Skeletal muscle tissue (tissue), 4 donors: Measurements from ENCODE around the gene DHFR2. TPM values are rescaled to one million over a fixed set of nuclear protein-coding genes. Genes with fewer than 3 reads are reported as not detected.
"Not testable (repeated sequence)": the region's sequence is repeated elsewhere in the genome, so short reads cannot be mapped to it uniquely, and the experiment has no call there.

Experiments
- H3K27ac ChIP-seq: one replicate; pipeline ENCODE4 v1.7.0; 2013; ENCODE audit warnings: mild to moderate bottlenecking, low read depth, low read length, inconsistent platforms
- H3K27me3 ChIP-seq, 3 donors: one replicate each; pipeline ENCODE4 v1.7.0; 2013; ENCODE audit warnings: low read length in 3 of 3; ENCODE audit not compliant: control insufficient read depth in 3 of 3, insufficient read depth in 3 of 3
- H3K36me3 ChIP-seq, 3 donors: one replicate each; pipeline ENCODE4 v1.7.0; 2013; ENCODE audit warnings: low read length in 3 of 3; ENCODE audit not compliant: control insufficient read depth in 3 of 3, insufficient read depth in 3 of 3
- H3K4me1 ChIP-seq, 3 donors: one replicate each; pipeline ENCODE4 v1.7.0; 2013; ENCODE audit warnings: low read length in 3 of 3, mild to moderate bottlenecking in 3 of 3; ENCODE audit not compliant: control insufficient read depth in 3 of 3, insufficient read depth in 3 of 3
- H3K4me3 ChIP-seq, 3 donors: one replicate each; pipeline ENCODE4 v1.7.0; 2013; ENCODE audit warnings: low read length in 3 of 3
- H3K9ac ChIP-seq, 3 donors: one replicate each; pipeline ENCODE4 v1.7.0; 2013; ENCODE audit warnings: low read length in 3 of 3, mild to moderate bottlenecking in 3 of 3, moderate library complexity in 2 of 3, low read depth in 1 of 3
- H3K9me3 ChIP-seq, 3 donors: one replicate each; pipeline ENCODE4 v1.7.0; 2013; ENCODE audit warnings: low read length in 3 of 3; ENCODE audit not compliant: control insufficient read depth in 3 of 3
- total RNA-seq: library from RNA; depleted of rRNA; stranded (reverse); fragments of >200 nt; gene quantifications from one replicate; pipeline ENCODE4 v1.2.3, GENCODE V29; 2014
- donor health status: Osteomylitis.

Gene DHFR2
- total RNA-seq, 1 donor from 2014 or later, result 3.7 TPM

DNA sequence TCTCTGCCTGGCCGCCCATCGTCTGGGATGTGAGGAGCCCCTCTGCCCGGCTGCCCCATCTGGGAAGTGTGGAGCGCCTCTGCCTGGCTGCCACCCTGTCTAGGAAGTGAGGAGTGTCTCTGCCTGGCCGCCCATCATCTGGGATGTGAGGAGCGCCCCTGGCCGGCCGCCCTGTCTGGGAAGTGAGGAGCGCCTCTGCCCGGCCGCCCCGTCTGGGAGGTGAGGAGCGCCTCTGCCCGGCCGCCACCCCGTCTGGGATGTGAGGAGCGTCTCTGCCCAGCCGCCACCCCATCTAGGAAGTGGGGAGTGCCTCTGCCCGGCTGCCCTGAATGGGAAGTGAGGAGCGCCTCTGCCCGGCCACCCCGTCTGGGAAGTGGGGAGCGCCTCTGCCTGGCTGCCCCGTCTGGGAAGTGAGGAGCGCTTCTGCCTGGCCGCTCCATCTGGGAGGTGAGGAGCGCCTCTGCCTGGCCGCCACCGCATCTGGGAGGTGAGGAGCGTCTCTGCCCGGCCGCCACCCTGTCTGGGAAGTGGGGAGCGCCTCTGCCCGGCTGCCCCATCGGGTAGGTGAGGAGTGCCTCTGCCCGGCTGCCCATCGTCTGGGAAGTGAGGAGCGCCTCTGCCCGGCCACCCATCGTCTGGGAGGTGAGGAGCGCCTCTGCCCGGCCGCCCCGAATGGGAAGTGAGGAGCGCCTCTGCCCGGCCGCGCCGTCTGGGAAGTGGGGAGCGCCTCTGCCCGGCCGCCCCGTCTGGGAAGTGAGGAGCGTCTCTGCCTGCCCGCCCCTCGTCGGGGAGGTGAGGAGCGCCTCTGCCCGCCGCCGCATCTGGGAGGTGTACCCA, 18.4 kb downstream of the DHFR2 start:
- H3K27ac ChIP-seq, H3K9ac ChIP-seq, H3K27me3 ChIP-seq, H3K36me3 ChIP-seq, H3K4me1 ChIP-seq, H3K4me3 ChIP-seq, H3K9me3 ChIP-seq: not testable (repeated sequence)

GRCh38 chr3:94043285-94043684, 19.4 kb downstream of the DHFR2 start:
- H3K4me3 ChIP-seq, result no peak overlapping the region
- no peak overlapping the region for H3K27ac ChIP-seq
- H3K4me1 ChIP-seq, result no peaks in the 10 kb centered on the region
- no peaks in the 10 kb centered on the region for H3K36me3 ChIP-seq
- no peak overlapping the region for H3K9ac ChIP-seq
- no peaks in the 10 kb centered on the region for H3K27me3 ChIP-seq
- H3K9me3 ChIP-seq, result no peaks in the 10 kb centered on the region

DNA sequence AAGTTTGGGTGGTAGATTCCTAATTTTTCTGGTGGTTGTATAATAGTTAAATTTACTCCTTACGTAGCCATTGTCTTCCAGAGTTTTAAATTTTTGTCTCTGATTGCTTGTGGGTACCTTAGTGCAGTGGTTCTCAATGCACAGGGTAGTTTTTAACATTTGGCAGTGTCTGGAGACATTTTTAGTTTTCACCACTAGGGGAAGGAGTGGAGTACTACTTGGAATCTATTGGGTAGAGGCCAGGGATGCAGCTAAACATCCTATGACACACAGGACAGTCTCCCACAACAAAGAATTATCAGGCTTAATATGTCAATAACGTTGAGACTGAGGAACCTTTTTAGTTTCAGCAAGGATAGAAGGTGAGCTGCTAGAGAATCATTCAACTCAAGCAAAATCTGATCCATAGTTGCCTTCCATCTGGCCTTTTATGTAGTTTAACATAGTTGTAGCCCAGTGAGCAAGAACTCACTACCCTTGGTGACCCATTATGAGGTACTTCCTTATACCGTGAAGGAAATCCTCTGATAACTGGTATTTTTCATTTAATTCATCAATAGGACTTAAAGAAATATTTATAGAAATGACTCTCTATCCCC, 25.7 kb downstream of the DHFR2 start:
- Histone ChIP-seq H3K36me3 (no peaks in the 10 kb centered on the region), H3K4me1 (no peaks in the 10 kb centered on the region), H3K9ac (no peak overlapping the region), H3K27me3 (no peaks in the 10 kb centered on the region), H3K27ac (no peak overlapping the region), H3K4me3 (no peak overlapping the region), H3K9me3 (no peaks in the 10 kb centered on the region)

DNA sequence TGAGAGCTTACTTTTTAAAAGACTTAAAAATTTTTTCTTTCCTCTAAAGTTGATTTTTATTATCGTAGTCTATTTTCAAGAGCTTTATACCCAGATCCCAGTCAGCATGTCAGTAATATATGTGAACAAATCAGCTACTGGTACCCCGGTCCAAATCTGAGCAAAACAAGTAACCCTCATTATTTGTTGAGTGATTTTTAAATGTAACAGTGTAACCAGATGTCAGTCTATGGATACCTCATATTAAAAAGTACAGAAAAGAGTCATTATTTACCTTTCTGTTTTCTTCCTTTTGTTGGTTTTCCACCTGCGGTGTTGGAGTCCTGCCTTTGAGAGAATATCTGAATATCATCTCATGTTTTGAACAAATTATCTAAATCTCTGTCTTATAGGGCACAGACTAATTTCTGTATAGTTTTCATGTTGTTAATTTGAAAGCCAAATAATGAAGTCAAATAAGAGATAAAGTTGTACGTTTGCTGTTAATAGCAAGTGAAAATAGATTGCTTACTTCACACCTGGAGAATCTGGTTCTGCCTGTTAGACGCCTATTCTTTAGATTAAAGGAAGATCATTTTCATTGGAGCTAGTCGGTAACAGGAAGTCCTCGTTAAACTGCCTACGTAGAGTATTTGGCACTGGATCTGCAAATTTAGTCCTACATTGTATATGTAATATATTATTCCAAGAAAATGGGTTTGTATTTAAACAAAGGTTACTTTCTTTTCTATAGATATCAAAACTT, 34.5 kb downstream of the DHFR2 start, which contains the start of gene STX19:
TSS of gene STX19 (minus strand) at position 505 of the 745 bp plus-strand sequence. CDS start 13,328 bp downstream, outside the sequence.
- Histone ChIP-seq H3K9ac (no peak within 1 kb of the TSS), H3K36me3 (no peaks in the 10 kb centered on the region), H3K27ac (no peak within 1 kb of the TSS), H3K27me3 (no peaks in the 10 kb centered on the region), H3K4me1 (no peaks in the 10 kb centered on the region), H3K4me3 (no peak within 1 kb of the TSS), H3K9me3 (no peaks in the 10 kb centered on the region)

- H3K4me1 ChIP-seq, result no peaks in the 10 kb centered on the region
- H3K27me3 ChIP-seq, result no peaks in the 10 kb centered on the region
- no peaks in the 10 kb centered on the region for H3K36me3 ChIP-seq
- H3K27ac ChIP-seq, result no peak overlapping the region
- H3K4me3 ChIP-seq, result no peak overlapping the region
- no peaks in the 10 kb centered on the region for H3K9me3 ChIP-seq
- H3K9ac ChIP-seq, result peak overlapping the region in 1 of 3 donors; percentile 21
Measured at GRCh38 chr3:94026623-94027022, 36.1 kb downstream of the DHFR2 start.

DNA sequence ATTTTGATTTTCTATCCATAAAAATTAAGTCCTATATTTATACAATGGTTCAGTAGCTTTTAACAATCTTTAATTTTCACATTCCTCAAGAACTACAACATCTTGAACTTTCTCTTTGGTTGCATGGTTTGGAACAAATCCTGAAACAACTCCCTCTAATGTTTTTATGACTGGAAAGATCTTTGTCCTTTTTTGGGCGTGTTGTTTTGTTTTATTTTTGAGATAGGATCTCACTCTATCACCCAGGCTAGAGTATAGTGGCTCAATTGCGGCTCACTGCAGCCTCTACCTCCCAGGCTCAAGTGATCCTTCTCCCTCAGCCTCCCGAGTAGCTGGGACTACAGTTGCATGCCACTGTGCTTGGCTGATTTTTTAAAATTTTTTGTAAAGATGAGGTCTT, 38.3 kb downstream of the DHFR2 start:
- no peaks in the 10 kb centered on the region for H3K36me3 ChIP-seq
- H3K27me3 ChIP-seq, result no peaks in the 10 kb centered on the region

DNA sequence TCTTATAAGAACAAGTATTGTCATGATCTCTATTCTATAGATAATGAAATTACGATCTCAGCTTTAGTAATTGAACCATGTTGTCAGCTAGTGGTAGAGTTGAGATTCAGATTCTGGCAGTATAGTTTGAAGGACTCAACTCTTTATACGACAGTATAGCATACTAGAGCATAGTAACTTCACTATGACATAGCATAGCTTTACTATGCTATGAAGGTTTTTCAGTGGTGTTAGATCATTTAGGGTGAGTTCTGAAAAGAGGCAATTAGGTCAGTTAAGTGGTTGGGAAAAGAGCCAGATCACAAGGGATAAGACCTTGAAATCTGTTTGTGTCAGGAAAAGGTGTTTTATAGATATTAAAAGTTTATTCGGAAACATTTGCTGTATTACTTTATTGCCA, 42.4 kb downstream of the DHFR2 start:
- Histone ChIP-seq H3K9ac (no peak overlapping the region), H3K4me1 (no peaks in the 10 kb centered on the region), H3K4me3 (no peak overlapping the region), H3K27me3 (no peaks in the 10 kb centered on the region), H3K36me3 (no peaks in the 10 kb centered on the region), H3K9me3 (no peaks in the 10 kb centered on the region), H3K27ac (no peak overlapping the region)

More for the DNA sequence above, 38.3 kb downstream of the DHFR2 start:
- Histone ChIP-seq H3K9ac (no peak overlapping the region), H3K4me3 (no peak overlapping the region), H3K4me1 (no peaks in the 10 kb centered on the region), H3K9me3 (no peaks in the 10 kb centered on the region), H3K27ac (no peak overlapping the region)

GRCh38 chr3:94019659-94020058, 43.1 kb downstream of the DHFR2 start:
- Histone ChIP-seq H3K4me1 (no peaks in the 10 kb centered on the region), H3K4me3 (no peak overlapping the region), H3K27me3 (no peaks in the 10 kb centered on the region), H3K9me3 (no peaks in the 10 kb centered on the region), H3K9ac (no peak overlapping the region), H3K27ac (no peak overlapping the region), H3K36me3 (no peaks in the 10 kb centered on the region)

GRCh38 chr3:94015025-94015424, 47.7 kb downstream of the DHFR2 start:
- Histone ChIP-seq H3K4me3 (no peak overlapping the region), H3K36me3 (no peaks in the 10 kb centered on the region), H3K9ac (no peak overlapping the region), H3K27ac (no peak overlapping the region), H3K27me3 (no peaks in the 10 kb centered on the region), H3K9me3 (no peaks in the 10 kb centered on the region), H3K4me1 (no peaks in the 10 kb centered on the region)

GRCh38 chr3:94012185-94012584, 50.5 kb downstream of the DHFR2 start:
- no peaks in the 10 kb centered on the region for H3K4me1 ChIP-seq
- no peaks in the 10 kb centered on the region for H3K36me3 ChIP-seq
- no peak overlapping the region for H3K9ac ChIP-seq
- no peaks in the 10 kb centered on the region for H3K9me3 ChIP-seq
- no peak overlapping the region for H3K27ac ChIP-seq
- H3K27me3 ChIP-seq, result no peaks in the 10 kb centered on the region
- no peak overlapping the region for H3K4me3 ChIP-seq
